ENCODE results near the gene PPP1R36.

DNA sequence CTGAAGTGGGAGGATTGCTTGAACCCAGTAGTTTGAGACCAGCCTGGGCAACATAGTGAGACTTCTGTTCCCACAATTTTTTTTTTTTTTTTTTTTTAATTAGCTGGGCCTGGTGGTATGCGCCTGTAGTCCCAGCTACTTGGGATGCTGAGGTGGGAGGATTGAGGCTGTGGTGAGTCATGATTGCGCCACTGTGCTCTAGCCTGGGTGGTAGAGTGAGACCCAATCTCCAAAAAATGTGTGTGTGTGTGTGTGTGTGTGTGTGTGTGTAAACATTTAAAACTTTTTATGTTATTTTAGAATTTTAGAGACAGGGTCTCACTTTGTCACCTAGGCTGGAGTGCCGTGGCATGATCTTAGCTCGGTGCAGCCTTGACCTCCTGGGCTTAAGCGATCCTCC lies 6.8 kb downstream of the PPP1R36 start:
- TF ChIP-seq, protein P1, sequence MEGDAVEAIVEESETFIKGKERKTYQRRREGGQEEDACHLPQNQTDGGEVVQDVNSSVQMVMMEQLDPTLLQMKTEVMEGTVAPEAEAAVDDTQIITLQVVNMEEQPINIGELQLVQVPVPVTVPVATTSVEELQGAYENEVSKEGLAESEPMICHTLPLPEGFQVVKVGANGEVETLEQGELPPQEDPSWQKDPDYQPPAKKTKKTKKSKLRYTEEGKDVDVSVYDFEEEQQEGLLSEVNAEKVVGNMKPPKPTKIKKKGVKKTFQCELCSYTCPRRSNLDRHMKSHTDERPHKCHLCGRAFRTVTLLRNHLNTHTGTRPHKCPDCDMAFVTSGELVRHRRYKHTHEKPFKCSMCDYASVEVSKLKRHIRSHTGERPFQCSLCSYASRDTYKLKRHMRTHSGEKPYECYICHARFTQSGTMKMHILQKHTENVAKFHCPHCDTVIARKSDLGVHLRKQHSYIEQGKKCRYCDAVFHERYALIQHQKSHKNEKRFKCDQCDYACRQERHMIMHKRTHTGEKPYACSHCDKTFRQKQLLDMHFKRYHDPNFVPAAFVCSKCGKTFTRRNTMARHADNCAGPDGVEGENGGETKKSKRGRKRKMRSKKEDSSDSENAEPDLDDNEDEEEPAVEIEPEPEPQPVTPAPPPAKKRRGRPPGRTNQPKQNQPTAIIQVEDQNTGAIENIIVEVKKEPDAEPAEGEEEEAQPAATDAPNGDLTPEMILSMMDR (IDR thresholded peaks at IDR 0.05; ENCODE audit: control extremely low read depth in 1 of 3, insufficient read depth in 1 of 3, low read depth in 1 of 3, low read length in 3 of 3): no peak
- TF ChIP-seq HDAC2 (IDR thresholded peaks at IDR 0.05; ENCODE audit: borderline replicate concordance in 1 of 2, low read depth in 2 of 2, low read length in 2 of 2): no peak
- no peak for TF ChIP-seq GABPA (IDR thresholded peaks at IDR 0.05; ENCODE audit: borderline replicate concordance, insufficient read depth, low read length)
- no peak for TF ChIP-seq POLR2A (IDR thresholded peaks at IDR 0.05; ENCODE audit: control extremely low read depth in 1 of 2, low read depth in 2 of 2, low read length in 2 of 2)
- no peak for TF ChIP-seq HDAC6 (IDR thresholded peaks at IDR 0.05; ENCODE audit: low read depth, low read length)
- TF ChIP-seq BACH1 (IDR thresholded peaks at IDR 0.05; ENCODE audit: low read length): no peak
- TF ChIP-seq POLR2AphosphoS5 (IDR thresholded peaks at IDR 0.05; ENCODE audit: low read depth, low read length): no peak
- TF ChIP-seq YY1 (IDR thresholded peaks at IDR 0.05; ENCODE audit: low read depth, low read length): no peak
- TF ChIP-seq TEAD4 (IDR thresholded peaks at IDR 0.05; ENCODE audit: low read depth, low read length): no peak
